Endothelial cell of umbilical vein (primary cell): ENCODE measurements around the gene ZBTB44. TPM values are rescaled to one million over a fixed set of nuclear protein-coding genes. Genes with fewer than 3 reads are reported as not detected.

Experiments
- BruUV-seq: library from RNA; stranded (reverse); fragments of 400-500 nt; replicated peaks from 2 replicates; lab custom pipeline; 2021; lab: Mats Ljungman, UMichigan
- CTCF ChIA-PET: fragments of 300-600, 350-600 bp; sonication (Branson Sonifier 250); formaldehyde crosslinking; loops from one replicate; lab custom pipeline; 2021; ENCODE audit warnings: antibody characterized with exemption, inconsistent platforms; lab: Charles Lee
- POLR2A ChIA-PET: fragments of 300-600, 350-600 bp; sonication (Branson Sonifier 250); formaldehyde crosslinking; loops from one replicate; lab custom pipeline; 2021; ENCODE audit warnings: antibody characterized with exemption, inconsistent platforms; lab: Charles Lee
- DNase-seq: peaks from one replicate; pipeline ENCODE4 v3.0.0-alpha.2; 2011; ENCODE audit warnings: low read depth, low spot score
- FAIRE-seq: peaks from 2 replicates; lab custom pipeline; 2011; peaks lifted over from hg19 to GRCh38; lab: Jason Lieb, UNC
- H2AFZ ChIP-seq: 2 replicates; pipeline ENCODE4 v1.6.0; 2012; ENCODE audit warnings: low read depth, low read length, control low read depth, inconsistent platforms
- H3K27ac ChIP-seq: 2 replicates; pipeline ENCODE4 v1.5.1; 2011; ENCODE audit warnings: low read depth, mild to moderate bottlenecking, control low read depth, low read length, moderate library complexity; ENCODE audit not compliant: insufficient read depth
- H3K27me3 ChIP-seq, 2 experiments: 2 replicates each; pipeline versions ENCODE4 v1.6.0 to v1.6.1; 2011; ENCODE audit warnings: low read length in 2 of 2, mixed read lengths in 1 of 2; ENCODE audit not compliant: control insufficient read depth in 2 of 2, insufficient read depth in 2 of 2
- H3K36me3 ChIP-seq, 2 experiments: 2 replicates in 1 of 2; 3 replicates in 1 of 2; pipeline ENCODE4 v1.5.1; 2011; ENCODE audit warnings: low read length in 2 of 2, mild to moderate bottlenecking in 1 of 2, moderate library complexity in 1 of 2; ENCODE audit not compliant: control insufficient read depth in 2 of 2, insufficient read depth in 2 of 2; ENCODE audit errors: extremely low read depth in 1 of 2
- H3K4me1 ChIP-seq: 3 replicates; pipeline ENCODE4 v1.5.1; 2011; ENCODE audit warnings: mild to moderate bottlenecking, low read length; ENCODE audit not compliant: control insufficient read depth, insufficient read depth; ENCODE audit errors: extremely low read depth
- H3K4me2 ChIP-seq: 2 replicates; pipeline ENCODE4 v1.6.1; 2011; ENCODE audit warnings: low read length, control low read depth, mixed read lengths; ENCODE audit not compliant: insufficient read depth
- H3K4me3 ChIP-seq, 3 experiments: fragments of 200-600 bp in 1 of 3; sonication (generic), shearing (Covaris generic) in 1 of 3; replicated peaks in 1 of 3; 2 replicates each; pipeline ENCODE4 v1.5.1; 2011 to 2016; ENCODE audit warnings: control low read depth in 3 of 3, low read length in 3 of 3, mild to moderate bottlenecking in 2 of 3, inconsistent platforms in 1 of 3, low read depth in 1 of 3, moderate library complexity in 1 of 3; ENCODE audit not compliant: insufficient read depth in 1 of 3
- H3K79me2 ChIP-seq: 2 replicates; pipeline ENCODE4 v1.6.0; 2012; ENCODE audit warnings: low read length, inconsistent platforms; ENCODE audit not compliant: control insufficient read depth, insufficient read depth
- H3K9ac ChIP-seq: replicated peaks from 2 replicates; pipeline ENCODE3; 2011; ENCODE audit warnings: low read length, control low read depth; ENCODE audit not compliant: insufficient read depth; ENCODE audit errors: extremely low read depth
- H3K9me1 ChIP-seq: replicated peaks from 3 replicates; pipeline ENCODE4 v1.6.0; 2011; ENCODE audit warnings: mild to moderate bottlenecking, low read length; ENCODE audit not compliant: control insufficient read depth, insufficient read depth; ENCODE audit errors: extremely low read depth
- H3K9me3 ChIP-seq: replicated peaks from 2 replicates; pipeline ENCODE4 v1.5.1; 2012; ENCODE audit warnings: low read length, inconsistent platforms; ENCODE audit not compliant: control insufficient read depth, insufficient read depth
- H4K20me1 ChIP-seq: replicated peaks from 2 replicates; pipeline ENCODE3; 2011; ENCODE audit warnings: mild to moderate bottlenecking, low read length; ENCODE audit not compliant: control insufficient read depth, insufficient read depth; ENCODE audit errors: extremely low read depth
- EZH2 ChIP-seq: IDR thresholded peaks from 2 replicates; pipeline ENCODE4 v1.6.1; 2012; ENCODE audit warnings: borderline replicate concordance, low read depth, mild to moderate bottlenecking, moderate library complexity, low read length, inconsistent platforms; ENCODE audit not compliant: severe bottlenecking
- FOS ChIP-seq: IDR thresholded peaks from 2 replicates; pipeline ENCODE4 v1.6.1; 2011; ENCODE audit warnings: mild to moderate bottlenecking, low read length, moderate library complexity, borderline replicate concordance; ENCODE audit not compliant: insufficient read depth
- GATA2 ChIP-seq: IDR thresholded peaks from 2 replicates; pipeline ENCODE4 v1.7.0; 2011; ENCODE audit warnings: low read depth, mild to moderate bottlenecking, moderate library complexity, mixed read lengths, low read length; ENCODE audit not compliant: insufficient read length, insufficient read depth
- JUN ChIP-seq: IDR thresholded peaks from 2 replicates; pipeline ENCODE4 v1.6.1; 2011; ENCODE audit warnings: borderline replicate concordance, low read depth; ENCODE audit not compliant: insufficient read length, insufficient read depth
- MAX ChIP-seq: IDR thresholded peaks from 2 replicates; pipeline ENCODE4 v1.6.1; 2011; ENCODE audit not compliant: insufficient read depth, insufficient read length
- MYC ChIP-seq: IDR thresholded peaks from one replicate; pipeline ENCODE4 v1.6.1; 2011; ENCODE audit warnings: mild to moderate bottlenecking, low read depth, low read length
- POLR2A ChIP-seq: IDR thresholded peaks from 2 replicates; pipeline ENCODE4 v1.6.1; 2012; ENCODE audit warnings: low read depth, mild to moderate bottlenecking, control low read depth, low read length
- POLR2AphosphoS5 ChIP-seq: IDR thresholded peaks from 2 replicates; pipeline ENCODE4 v1.6.1; 2012; ENCODE audit warnings: low read depth, mild to moderate bottlenecking, control low read depth, low read length, moderate library complexity; ENCODE audit not compliant: insufficient read depth
- dilution Hi-C: fragments of 300-500 bp; cut with MboI; formaldehyde crosslinking; loops from one replicate; pipeline ENCODE4 v1.15.0; 2019; ENCODE audit warnings: low sequenced_read_pairs; ENCODE audit not compliant: extremely low pct_ligation_motif_present
- intact Hi-C: fragments of 100-400 bp; cut with micrococcal nuclease; formaldehyde crosslinking; loops from one replicate; pipeline ENCODE4 v1.10.0; 2022
- polyA plus RNA-seq, 4 experiments: library from polyadenylated mRNA; depleted of rRNA in 3 of 4; stranded (reverse) in 3 of 4; unstranded in 1 of 4; fragments of >200 nt; gene quantifications; 2 replicates each; pipeline versions ENCODE4 v1.2.1 to v1.2.3, GENCODE V29; 2011 to 2012; ENCODE audit warnings: missing spikeins in 1 of 4
- total RNA-seq: library from RNA; stranded (reverse); gene quantifications from 2 replicates; pipeline ENCODE4 v1.2.3, GENCODE V29; 2021

The ZBTB44 gene
- total and polyA plus RNA-seq, 2 donors (not counting 3 experiments of a cell fraction or from before 2014, with no cell fraction given): 8.7 to 24.4 TPM

GRCh38 chr11:130209128-130209932, 105.4 kb downstream of the ZBTB44 start:
- ChIA-PET POLR2A (no interaction called here), CTCF (no interaction called here)
- Histone ChIP-seq H2AFZ (no peak overlapping the region), H3K9me3 (no peaks in the 10 kb centered on the region), H3K4me2 (no peak overlapping the region), H3K27me3 (peaks cover 0 to 6% of the 10 kb centered on the region in 2 experiments), H4K20me1 (no peaks in the 10 kb centered on the region), H3K4me3 (no peak overlapping the region), H3K36me3 (no peaks in the 10 kb centered on the region), H3K9me1 (no peaks in the 10 kb centered on the region), H3K4me1 (no peaks in the 10 kb centered on the region), H3K79me2 (no peaks in the 10 kb centered on the region), H3K9ac (no peak overlapping the region), H3K27ac (no peak overlapping the region)
- TF ChIP-seq POLR2A (no peak), MYC (no peak), POLR2AphosphoS5 (no peak), MAX (no peak)
- FAIRE-seq: no peak
- dilution Hi-C loops (no loop called here), intact Hi-C loops (no loop called here)
- no peak for DNase-seq
- BruUV-seq: no TSS peak

- FAIRE-seq (no peak), DNase-seq (no peak)
- H2AFZ ChIP-seq: no peak overlapping the region
- no peaks in the 10 kb centered on the region for H3K4me1 ChIP-seq
- H4K20me1 ChIP-seq: no peaks in the 10 kb centered on the region
- ChIA-PET POLR2A (no interaction called here), CTCF (no interaction called here)
- dilution Hi-C loops (no loop called here), intact Hi-C loops (no loop called here)
- no peak overlapping the region for H3K4me2 ChIP-seq
- no peaks in the 10 kb centered on the region for H3K36me3 ChIP-seq
- TF ChIP-seq FOS (no peak), GATA2 (no peak), MYC (no peak), MAX (no peak), EZH2 (no peak), JUN (no peak), POLR2AphosphoS5 (no peak), POLR2A (no peak)
- H3K27ac ChIP-seq: no peak overlapping the region
- H3K9ac ChIP-seq: no peak overlapping the region
- H3K9me3 ChIP-seq: no peaks in the 10 kb centered on the region
- peaks cover 0 to 6% of the 10 kb centered on the region in 2 experiments for H3K27me3 ChIP-seq
- H3K9me1 ChIP-seq: no peaks in the 10 kb centered on the region
- no TSS peak for BruUV-seq
- no peaks in the 10 kb centered on the region for H3K79me2 ChIP-seq
- H3K4me3 ChIP-seq: no peak overlapping the region
Observed at GRCh38 chr11:130208241-130209127, 106.2 kb downstream of the ZBTB44 start.
